SK-N-SH treated with all-trans-retinoic acid at 6 μM for 48 hours (cell line): ENCODE measurements around the gene R3HDM2.

Experiments
- CSDC2 ChIP-seq: fragments of 250-450 bp; sonication (Bioruptor Pico); IDR thresholded peaks from 2 replicates; pipeline ENCODE4 v1.5.0; 2020; ENCODE audit warnings: mild to moderate bottlenecking, moderate library complexity
- ESRRG ChIP-seq: fragments of 250-450 bp; sonication (Bioruptor Pico); IDR thresholded peaks from 2 replicates; pipeline ENCODE4 v1.6.1; 2021; ENCODE audit warnings: mild to moderate bottlenecking
- OSR1 ChIP-seq: fragments of 250-450 bp; sonication (Bioruptor Pico); IDR thresholded peaks from 2 replicates; pipeline ENCODE4 v1.8.0; 2022; ENCODE audit warnings: moderate library complexity, mild to moderate bottlenecking, inconsistent platforms
- POU6F1 ChIP-seq: fragments of 250-450 bp; sonication (Bioruptor Pico); IDR thresholded peaks from 2 replicates; pipeline ENCODE4 v1.8.0; 2021; ENCODE audit warnings: low read depth, mild to moderate bottlenecking, moderate library complexity, borderline replicate concordance
- PPARA ChIP-seq: fragments of 250-450 bp; sonication (Bioruptor Pico); IDR thresholded peaks from 2 replicates; pipeline ENCODE4 v1.5.0; 2020; ENCODE audit warnings: mild to moderate bottlenecking, borderline replicate concordance
- RARB ChIP-seq: fragments of 250-450 bp; sonication (Bioruptor Pico); IDR thresholded peaks from 2 replicates; pipeline ENCODE4 v1.8.0; 2021; ENCODE audit warnings: mild to moderate bottlenecking, moderate library complexity
- SNAI2 ChIP-seq: fragments of 250-450 bp; sonication (Bioruptor Pico); IDR thresholded peaks from 2 replicates; pipeline ENCODE4 v1.5.0; 2020; ENCODE audit warnings: mild to moderate bottlenecking, moderate library complexity
- TOX ChIP-seq: fragments of 250-450 bp; sonication (Bioruptor Pico); IDR thresholded peaks from 2 replicates; pipeline ENCODE4 v1.8.0; 2021; ENCODE audit warnings: mild to moderate bottlenecking, moderate library complexity, borderline replicate concordance
- ZFP3 ChIP-seq: fragments of 250-450 bp; sonication (Bioruptor Pico); IDR thresholded peaks from 2 replicates; pipeline ENCODE4 v1.5.0; 2020; ENCODE audit warnings: mild to moderate bottlenecking, moderate library complexity
- ZFP30 ChIP-seq: fragments of 450-650 bp; formaldehyde crosslinking; IDR thresholded peaks from 2 replicates; pipeline ENCODE4 v1.5.0; 2022; ENCODE audit warnings: mild to moderate bottlenecking, moderate library complexity
- ZNF8 ChIP-seq: fragments of 450-650 bp; formaldehyde crosslinking; IDR thresholded peaks from 2 replicates; pipeline ENCODE4 v1.5.0; 2020; ENCODE audit warnings: mild to moderate bottlenecking, moderate library complexity
- TF ChIP-seq, protein P1 (sequence below): fragments of 250-450 bp; sonication (Bioruptor Pico); IDR thresholded peaks from 2 replicates; pipeline ENCODE4 v1.8.0; 2020; ENCODE audit warnings: mild to moderate bottlenecking, moderate library complexity, borderline replicate concordance
- TF ChIP-seq, protein P2 (sequence below): fragments of 250-450 bp; sonication (Bioruptor Pico); IDR thresholded peaks from 2 replicates; pipeline ENCODE4 v1.5.1; 2020; ENCODE audit warnings: low read depth, mild to moderate bottlenecking, moderate library complexity

GRCh38 chr12:57390174-57390573 lies 40.7 kb downstream of the R3HDM2 start:
- TF ChIP-seq PPARA (CRISPR knock-in tag) (no peak), ZFP30 (no peak), ZNF8 (CRISPR knock-in tag) (no peak), SNAI2 (CRISPR knock-in tag) (no peak), RARB (CRISPR knock-in tag) (no peak), CSDC2 (no peak), ESRRG (CRISPR knock-in tag) (no peak), ZFP3 (CRISPR knock-in tag) (no peak), OSR1 (CRISPR knock-in tag) (no peak), TOX (no peak), POU6F1 (no peak)
- TF ChIP-seq, protein P1, sequence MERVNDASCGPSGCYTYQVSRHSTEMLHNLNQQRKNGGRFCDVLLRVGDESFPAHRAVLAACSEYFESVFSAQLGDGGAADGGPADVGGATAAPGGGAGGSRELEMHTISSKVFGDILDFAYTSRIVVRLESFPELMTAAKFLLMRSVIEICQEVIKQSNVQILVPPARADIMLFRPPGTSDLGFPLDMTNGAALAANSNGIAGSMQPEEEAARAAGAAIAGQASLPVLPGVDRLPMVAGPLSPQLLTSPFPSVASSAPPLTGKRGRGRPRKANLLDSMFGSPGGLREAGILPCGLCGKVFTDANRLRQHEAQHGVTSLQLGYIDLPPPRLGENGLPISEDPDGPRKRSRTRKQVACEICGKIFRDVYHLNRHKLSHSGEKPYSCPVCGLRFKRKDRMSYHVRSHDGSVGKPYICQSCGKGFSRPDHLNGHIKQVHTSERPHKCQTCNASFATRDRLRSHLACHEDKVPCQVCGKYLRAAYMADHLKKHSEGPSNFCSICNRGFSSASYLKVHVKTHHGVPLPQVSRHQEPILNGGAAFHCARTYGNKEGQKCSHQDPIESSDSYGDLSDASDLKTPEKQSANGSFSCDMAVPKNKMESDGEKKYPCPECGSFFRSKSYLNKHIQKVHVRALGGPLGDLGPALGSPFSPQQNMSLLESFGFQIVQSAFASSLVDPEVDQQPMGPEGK (CRISPR knock-in tag), result no peak
- TF ChIP-seq, protein P2, sequence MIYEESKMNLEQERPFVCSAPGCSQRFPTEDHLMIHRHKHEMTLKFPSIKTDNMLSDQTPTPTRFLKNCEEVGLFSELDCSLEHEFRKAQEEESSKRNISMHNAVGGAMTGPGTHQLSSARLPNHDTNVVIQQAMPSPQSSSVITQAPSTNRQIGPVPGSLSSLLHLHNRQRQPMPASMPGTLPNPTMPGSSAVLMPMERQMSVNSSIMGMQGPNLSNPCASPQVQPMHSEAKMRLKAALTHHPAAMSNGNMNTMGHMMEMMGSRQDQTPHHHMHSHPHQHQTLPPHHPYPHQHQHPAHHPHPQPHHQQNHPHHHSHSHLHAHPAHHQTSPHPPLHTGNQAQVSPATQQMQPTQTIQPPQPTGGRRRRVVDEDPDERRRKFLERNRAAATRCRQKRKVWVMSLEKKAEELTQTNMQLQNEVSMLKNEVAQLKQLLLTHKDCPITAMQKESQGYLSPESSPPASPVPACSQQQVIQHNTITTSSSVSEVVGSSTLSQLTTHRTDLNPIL, result no peak
